DMS79 treated with DMSO at 0.1 percent for 48 hours (cell line): ENCODE data around the gene KRTAP1-5.
A peak's percentile ranks its signal among the peaks of the same experiment; 100 is the strongest.
"Not testable (repeated sequence)": the region's sequence is repeated elsewhere in the genome, so short reads cannot be mapped to it uniquely, and the experiment has no call there.

ENCODE experiments used
- DNase-seq: peaks from one replicate; lab custom pipeline; 2025; lab: John Stamatoyannopoulos, UW

The KRTAP1-5 gene

DNA sequence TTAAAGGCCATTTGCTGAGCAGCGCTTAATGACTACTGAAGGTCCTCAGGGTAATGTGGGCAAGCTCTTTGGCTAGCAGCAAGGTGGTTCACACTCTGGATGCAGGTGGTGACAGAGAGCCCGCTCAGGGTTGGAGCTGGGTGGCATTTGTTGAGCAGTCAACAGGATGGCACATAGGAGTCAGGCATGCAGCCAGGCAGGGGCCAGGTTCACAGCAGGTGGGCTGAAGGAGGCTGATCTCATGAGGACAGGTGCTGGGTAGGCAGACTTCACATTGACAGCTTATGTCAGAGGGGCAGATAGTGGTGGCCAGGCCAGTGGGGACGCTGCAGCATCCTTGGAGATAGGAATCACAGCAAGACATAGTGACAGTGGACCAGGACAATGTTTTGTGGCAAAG lies 22.6 kb downstream of the KRTAP1-5 start:
- DNase-seq, result peak; percentile 53

- DNase-seq, result peak; percentile 61
Measured at GRCh38 chr17:41003926-41004325, 23.1 kb downstream of the KRTAP1-5 start.

GRCh38 chr17:41002814-41003213 lies 24.2 kb downstream of the KRTAP1-5 start:
- DNase-seq, result no peak

DNA sequence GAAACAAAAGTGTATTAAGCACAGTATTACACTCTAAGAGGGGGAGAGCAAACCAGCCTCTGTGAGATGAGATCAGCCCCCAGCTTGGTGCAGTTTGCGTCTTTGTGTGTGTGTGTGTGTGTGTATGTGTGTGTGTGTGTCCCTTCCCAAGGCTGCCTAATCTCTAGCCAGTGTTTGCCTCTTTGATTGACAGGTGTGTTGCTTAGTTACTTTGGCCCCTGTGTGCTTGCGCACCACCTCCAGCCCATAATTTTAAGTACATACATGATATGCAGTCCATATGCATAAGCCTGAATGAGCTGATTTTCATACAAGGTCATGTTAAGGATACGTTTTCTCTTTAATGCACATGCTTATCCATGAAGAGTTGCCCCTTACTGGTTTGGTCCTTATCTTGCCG lies 25.2 kb downstream of the KRTAP1-5 start:
- DNase-seq, result no peak

DNA sequence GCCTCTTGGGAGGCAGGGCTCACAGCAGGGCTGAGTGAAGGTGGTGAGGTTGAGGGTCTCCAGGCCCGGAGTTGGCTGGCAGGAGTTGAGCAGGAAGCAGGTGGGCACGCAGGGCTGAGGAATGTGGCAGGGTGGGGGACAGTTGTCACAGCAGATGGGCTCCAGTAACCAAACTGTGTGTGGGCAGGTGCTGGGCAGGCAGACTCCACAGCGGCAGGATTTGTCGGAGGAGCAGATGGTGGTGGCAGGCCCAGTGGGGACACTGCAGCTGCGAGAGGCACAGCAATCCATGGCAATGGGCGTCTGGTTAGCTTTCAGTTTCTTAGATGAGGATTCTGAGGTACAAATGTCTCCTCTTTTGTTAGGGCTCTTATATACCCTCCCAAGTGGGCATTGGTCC lies 27.4 kb downstream of the KRTAP1-5 start, which contains the start of gene KRTAP3-2:
Gene KRTAP3-2, minus strand, starts transcription at position 344 of the 400 bp plus-strand sequence. Its CDS starts 53 bp downstream, at position 291.
- DNase-seq, result not testable (repeated sequence)

DNA sequence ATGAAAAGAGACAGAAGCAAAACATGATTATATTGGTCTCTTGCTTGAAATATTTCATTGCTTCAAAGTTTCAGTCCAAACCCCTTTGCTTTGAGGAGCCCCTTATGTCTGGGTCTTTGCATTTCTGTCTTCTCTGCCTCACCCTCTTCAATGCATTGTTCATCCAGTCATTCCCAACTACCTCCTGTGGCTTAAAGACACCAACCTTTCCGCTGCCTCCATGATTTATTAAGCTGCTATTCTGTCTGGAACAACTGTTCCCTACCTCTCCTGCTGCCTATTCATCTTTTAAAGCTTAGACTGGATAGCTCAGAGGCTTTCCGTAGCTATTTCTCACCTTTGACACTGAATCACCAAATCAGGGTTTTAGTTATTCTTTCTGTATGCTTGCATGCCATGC lies 29.6 kb downstream of the KRTAP1-5 start:
- DNase-seq, result no peak

DNA sequence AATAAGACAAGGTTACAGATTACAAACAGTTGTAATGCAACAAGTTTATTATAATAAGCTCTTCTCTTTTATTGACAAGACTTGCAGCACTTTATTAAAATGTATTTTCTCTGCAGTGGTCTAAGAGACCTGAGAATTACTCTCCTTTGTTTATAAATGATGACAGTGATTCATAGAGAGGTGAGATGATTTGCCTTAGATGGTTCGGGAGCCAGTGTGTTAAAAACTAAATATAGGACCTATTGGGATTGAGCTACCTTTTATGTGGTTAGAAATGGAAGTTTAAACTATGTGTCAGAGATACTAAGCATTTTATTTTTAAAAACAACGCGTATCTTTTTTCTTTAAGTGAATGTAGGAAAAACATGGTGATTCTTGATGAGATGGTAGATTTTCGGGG lies 30.2 kb downstream of the KRTAP1-5 start:
- no peak for DNase-seq

DNA sequence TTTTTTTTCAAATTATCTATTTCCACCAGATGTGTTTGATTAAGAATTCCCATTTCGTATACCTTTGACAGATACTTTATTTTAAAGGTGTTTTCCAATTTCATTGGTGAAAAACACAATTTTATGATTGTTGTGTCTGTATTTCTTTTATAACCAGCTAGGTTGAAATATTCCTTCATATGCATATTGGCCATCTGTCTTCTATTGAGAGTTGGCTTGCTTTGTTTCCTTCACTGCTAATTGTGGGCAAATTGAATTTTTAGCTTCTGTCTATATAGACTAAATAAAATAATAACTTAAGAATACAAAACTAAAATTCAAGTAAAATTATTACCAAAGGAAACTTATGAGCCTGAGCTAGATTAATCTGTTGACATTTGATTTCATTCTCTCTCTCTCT lies 31.9 kb downstream of the KRTAP1-5 start:
- no peak for DNase-seq

GRCh38 chr17:40993839-40994238 lies 33.2 kb downstream of the KRTAP1-5 start, which contains the start of gene KRTAP3-3:
Gene KRTAP3-3, minus strand, starts transcription at chr17:40994164. Its CDS starts 67 bp downstream, at chr17:40994097.
- DNase-seq, result no peak

- DNase-seq, result no peak
Measured at GRCh38 chr17:40993084-40993483, 33.9 kb downstream of the KRTAP1-5 start.

DNA sequence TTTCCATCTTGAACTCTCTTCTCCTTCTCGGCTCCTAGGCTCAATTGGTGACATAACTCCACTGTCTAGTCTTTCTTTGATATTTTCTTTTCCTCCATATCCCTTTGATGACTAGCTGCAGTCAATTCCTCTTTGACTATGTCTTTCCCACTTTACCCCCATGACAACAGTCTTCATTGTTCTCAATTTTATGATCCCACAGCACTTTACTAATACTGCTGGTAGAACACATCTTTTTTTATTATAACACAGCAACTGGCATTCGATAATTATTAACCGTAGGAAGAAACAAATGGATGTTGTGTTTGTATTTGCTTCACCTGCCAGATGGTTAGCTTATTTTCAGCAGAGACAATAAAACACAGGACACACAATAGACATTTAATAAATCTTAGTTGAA lies 34.3 kb downstream of the KRTAP1-5 start:
- DNase-seq, result no peak

- DNase-seq, result no peak
Measured at GRCh38 chr17:40986920-40987319, 40.1 kb downstream of the KRTAP1-5 start.

DNA sequence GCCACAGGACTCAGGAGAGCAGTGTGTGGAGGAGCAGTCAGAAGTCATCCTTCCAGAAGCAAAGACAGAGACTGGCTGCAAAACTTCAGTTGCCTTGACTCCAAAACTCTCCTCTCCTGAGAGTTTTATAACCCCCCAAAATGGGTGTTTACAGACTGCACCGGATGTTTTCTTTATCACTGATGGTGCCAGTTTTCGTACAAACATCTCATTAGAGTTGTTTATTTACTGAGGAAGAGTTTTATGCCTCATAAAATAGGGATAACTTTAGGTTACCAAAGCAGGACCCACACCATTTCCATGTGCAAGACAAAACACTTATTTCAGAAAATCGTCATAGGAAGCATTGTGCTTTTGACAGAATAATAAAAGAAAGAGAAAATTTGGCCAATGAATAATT lies 42.8 kb downstream of the KRTAP1-5 start, which contains the start of gene KRT40:
Gene KRT40, minus strand, starts transcription at position 101 of the 400 bp plus-strand sequence. Its CDS starts 53 bp downstream, at position 48.
- DNase-seq, result no peak

DNA sequence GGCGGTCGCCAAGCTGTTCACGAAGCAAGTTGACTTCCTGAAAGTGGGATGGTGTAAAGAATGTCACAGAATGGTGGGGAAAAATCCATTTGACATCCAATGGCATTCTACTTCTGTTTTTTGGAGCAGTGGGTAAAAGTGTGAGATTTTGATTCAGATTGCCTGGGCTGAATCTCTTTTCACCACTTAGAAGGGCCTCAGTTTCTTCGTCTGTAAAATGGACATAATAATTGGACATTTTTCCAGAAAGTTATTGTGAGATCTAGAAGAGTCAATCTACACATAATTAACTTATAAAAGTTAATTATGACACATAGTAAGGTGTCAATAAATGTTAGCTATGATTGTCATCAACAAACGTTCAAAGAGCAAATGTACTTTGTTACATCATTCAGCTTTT lies 45.9 kb downstream of the KRTAP1-5 start:
- DNase-seq, result no peak

GRCh38 chr17:40980596-40980995 lies 46.4 kb downstream of the KRTAP1-5 start:
- no peak for DNase-seq

DNA sequence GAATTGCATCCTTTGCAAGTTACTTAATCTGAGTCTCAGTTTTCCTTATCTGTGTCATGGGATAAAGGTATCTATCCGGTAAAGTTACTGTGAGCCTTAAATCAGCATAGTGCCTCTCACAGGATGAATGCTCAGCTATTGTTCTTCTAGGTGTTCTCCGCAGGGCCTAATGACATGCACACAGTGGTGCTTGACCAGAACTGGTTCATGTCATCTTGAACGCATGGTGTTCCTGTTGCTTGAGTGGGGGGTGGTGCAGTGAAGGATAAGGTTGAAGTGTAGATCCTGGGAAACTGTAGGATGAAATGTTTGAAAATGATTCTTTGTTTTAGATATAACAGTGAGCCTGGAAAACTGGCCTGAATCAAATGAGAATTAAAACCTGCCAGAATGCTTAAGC lies 46.9 kb downstream of the KRTAP1-5 start:
- no peak for DNase-seq

DNA sequence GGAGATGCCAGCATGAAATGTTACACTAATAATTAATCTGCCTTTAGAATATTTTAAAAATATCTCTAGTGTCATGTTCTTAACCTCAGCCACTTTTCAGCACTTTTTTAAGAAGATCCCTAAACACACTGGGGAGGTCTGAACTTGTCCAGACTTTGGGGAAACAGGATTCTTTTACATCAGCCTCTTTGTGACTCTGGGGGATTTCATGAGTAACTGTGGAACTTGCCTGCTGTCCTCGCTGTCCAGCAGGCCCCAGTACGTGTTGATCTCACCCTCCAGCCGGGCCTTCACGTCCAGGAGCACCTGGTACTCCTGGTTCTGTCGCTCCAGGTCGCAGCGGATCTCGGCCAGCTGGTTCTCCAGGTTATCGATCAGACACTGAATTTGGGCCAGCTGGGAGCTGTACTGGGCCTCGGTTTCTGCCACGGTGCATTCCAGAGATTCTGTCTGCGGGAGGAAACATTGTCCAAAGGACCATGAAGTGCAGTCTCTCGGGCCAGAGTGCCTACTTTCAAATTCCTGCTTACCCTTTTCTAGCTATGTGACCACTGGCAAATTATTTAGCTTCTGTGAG lies 48.3 kb downstream of the KRTAP1-5 start:
- DNase-seq, result no peak
